Measurements from ENCODE around the gene POLE.

POLE gene

DNA sequence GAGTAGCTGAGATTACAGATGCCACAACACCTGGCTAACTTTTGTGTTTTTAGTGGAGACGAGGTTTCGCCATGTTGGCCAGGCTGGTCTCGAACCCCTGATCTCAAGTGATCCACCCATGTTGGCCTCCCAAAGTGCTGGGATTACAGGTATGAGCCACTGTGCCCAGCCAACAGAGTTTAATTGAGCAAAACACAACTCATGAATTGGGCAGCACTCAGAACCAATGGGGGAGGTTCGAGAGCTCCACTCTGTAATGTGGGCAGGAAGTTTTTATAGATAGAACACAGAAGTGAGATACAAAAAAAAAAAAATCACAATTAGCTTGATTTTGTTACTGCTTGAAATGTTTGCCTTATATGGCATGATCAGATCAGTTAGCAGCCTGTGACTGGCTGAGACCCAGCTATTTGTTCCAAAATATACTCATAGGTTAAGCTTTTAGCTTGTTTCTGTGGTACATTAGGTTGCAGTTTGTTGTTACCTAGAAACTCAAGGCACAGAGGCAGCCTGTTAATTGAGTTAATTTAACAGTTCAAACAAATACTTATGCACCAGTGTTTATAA lies 69.9 kb downstream of the POLE start:
- in situ Hi-C loops (cut with MboI; ENCODE audit: low sequenced_read_pairs) = no loop called here

DNA sequence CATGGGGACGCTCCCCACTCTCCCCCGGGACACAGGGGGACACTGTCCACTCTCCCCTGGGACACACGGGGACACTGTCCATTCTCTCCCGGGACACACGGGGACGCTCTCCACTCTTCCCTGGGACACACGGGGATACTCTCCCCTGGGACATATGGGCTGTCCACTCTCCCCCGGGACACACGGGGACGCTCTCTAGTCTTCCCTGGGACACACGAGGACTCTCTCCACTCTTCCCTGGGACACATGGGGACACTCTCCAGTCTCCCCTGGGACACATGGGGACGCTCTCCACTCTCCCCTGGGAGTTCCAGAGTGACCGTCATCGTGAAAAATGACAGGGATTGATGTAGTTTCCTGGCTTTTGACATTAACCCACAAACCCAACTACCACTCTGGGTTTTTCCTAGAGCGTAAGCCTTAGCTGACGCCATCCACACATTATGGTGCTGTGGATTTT lies 71.5 kb downstream of the POLE start:
- in situ Hi-C loops (cut with MboI; ENCODE audit: low sequenced_read_pairs) = no loop called here

GRCh38 chr12:132614861-132615578 lies 72.1 kb downstream of the POLE start:
- in situ Hi-C loops (cut with MboI; ENCODE audit: low sequenced_read_pairs) = no loop called here

DNA sequence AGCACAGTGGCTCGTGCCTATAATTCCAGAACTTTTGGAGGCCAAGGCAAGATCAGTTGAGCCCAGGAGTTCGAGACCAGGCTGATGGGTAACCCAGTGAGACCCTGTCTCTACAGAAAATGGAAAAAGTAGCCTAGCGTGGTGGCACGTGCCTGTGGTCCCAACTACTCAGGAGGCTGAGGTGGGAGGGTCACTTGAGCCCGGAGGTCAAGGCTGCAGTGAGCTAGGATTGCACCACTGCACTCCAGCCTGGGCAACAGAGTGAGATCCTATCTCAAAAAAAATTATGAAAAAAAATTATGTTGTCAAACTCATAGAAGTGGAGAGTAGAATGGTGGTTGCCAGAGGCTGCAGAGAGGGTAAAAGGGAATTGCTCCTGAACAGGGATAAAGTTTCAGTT lies 73.1 kb downstream of the POLE start:
- in situ Hi-C loops (cut with MboI; ENCODE audit: low sequenced_read_pairs) = no loop called here

DNA sequence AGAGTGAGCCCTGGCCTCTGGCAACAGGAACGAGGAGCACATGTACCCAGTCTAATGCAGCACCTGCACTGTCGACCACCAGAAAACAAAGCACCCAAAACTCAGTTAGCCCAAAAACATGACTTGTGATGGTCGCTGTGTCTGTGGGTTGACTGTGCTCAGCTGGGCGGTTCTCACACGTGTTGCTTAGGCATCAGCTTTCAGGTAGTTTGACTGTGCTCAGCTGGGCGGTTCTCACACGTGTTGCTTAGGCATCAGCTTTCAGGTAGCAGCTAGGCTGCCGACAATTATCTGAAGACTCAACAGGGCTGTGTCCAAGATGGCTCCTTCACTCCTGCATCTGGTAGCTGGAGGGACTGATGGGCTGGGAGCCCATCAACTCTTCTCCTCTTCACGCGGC lies 75.5 kb downstream of the POLE start:
- in situ Hi-C loops (cut with MboI; ENCODE audit: low sequenced_read_pairs) = no loop called here

DNA sequence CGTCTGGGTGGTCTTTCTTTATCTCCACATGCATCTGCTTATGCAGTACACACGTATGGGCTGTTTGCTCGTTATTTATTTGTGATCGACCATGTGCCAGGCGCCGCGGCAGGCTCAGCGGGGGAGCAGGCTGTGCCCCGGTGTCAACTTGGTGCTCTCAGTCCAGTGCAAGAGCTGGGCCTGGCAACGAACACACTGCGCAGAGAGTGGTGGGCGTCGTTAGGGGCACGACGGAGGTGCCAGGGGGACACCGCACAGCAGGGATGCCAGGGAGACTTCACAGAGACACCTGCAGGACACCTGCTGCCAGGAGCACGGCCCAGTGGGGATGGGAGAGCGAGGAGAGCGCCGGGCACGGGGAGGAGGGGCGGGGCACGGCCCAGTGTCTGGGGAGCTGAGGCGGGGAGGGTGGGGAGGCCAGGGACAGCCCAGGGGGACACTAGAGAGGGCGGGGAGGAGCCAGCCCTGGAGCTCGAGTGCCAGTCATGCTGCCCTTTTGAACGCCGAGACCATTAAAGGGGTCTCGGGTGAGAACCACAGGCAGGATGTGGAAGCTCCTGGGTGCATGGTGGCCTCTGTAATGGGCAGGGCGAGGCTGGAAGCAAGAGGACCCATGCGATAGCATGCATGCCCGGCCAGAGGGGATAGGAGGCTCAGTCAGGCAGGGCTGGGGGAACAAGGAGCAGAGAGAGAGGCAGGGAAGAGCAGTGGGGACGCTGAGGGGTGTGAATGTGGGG lies 76.1 kb downstream of the POLE start:
- in situ Hi-C loops (cut with MboI; ENCODE audit: low sequenced_read_pairs) = no loop called here

DNA sequence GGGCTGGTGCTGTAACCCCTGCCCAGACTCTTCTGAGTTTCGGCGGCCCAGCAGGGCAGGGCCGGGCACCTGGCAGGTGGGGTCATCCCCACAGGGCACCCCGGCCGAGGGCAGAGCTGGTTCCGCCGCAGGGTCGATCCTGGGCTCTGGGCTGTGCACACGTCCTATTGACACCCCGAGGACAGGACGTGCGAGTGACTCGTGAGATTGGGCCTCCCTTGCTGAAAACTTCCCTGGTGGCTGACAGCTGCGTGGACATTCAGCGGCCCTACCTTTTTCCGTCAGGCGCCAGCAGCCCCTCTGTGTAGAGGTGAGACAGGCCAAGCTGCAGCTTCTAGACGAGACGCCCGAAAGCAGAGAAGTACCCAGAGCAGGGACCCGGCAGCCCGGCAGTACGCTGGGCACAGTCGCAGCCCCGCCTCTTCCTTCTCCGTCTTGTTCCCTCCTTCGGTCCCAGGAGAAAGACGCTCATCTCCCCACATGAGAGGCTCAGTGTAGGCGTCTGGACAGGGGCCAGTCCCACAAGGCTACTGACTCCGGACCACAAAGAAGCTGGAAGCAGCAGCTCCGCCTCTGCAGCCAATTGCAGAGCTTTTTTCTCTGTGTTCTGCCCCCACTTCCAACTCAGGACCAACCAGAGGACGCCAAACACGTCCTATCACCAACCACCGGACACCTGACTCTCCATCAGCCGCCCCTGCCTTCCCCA lies 76.9 kb downstream of the POLE start, which contains the start of gene LRCOL1:
Gene LRCOL1 (minus strand): TSS at position 532 of the 709 bp plus-strand sequence. CDS start 4,331 bp downstream, outside the sequence.
- in situ Hi-C loops (cut with MboI; ENCODE audit: low sequenced_read_pairs) = no loop called here

- in situ Hi-C loops (cut with MboI; ENCODE audit: low sequenced_read_pairs) = no loop called here
Observed at GRCh38 chr12:132608231-132609171, 78.6 kb downstream of the POLE start.

DNA sequence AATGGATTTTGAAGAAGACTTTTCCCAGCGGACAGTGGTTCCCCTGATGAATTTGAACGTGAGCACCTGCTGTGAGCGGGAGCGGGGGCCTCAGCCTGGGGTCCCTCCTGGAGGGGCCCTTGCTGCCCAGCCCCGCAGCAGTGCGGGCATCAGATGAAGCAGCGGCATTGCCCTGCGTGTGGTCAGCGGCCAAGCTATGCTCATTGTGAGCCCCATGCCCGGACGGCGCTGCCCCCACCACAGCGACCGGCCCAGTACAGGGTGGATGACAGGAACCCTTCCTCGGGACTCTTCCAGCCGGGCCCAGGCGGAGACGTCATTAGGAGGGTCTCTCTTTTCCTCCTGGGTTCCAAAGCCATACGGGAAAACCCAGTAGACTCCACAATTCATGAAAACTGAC lies 80.2 kb downstream of the POLE start:
- in situ Hi-C loops (cut with MboI; ENCODE audit: low sequenced_read_pairs) = no loop called here

DNA sequence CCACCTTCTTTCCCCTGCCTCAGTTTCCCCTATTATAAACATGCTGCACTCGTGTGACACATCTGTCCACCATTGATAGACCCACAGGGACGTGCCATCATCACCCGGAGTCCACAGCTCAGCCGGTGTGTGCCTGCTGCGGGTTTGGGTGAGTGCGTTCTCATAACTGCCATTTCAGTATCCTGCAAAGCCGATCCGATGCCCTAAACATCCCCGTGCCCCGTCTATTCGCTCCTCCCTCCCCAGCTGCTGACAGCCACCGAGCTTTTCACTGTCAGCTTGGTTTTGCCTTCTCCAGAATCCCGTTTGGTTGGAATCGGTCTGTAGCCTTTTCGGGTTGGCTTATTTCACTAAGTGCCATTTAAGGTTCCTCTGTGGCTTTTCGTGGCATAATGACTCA lies 80.7 kb downstream of the POLE start:
- in situ Hi-C loops (cut with MboI; ENCODE audit: low sequenced_read_pairs) = no loop called here

DNA sequence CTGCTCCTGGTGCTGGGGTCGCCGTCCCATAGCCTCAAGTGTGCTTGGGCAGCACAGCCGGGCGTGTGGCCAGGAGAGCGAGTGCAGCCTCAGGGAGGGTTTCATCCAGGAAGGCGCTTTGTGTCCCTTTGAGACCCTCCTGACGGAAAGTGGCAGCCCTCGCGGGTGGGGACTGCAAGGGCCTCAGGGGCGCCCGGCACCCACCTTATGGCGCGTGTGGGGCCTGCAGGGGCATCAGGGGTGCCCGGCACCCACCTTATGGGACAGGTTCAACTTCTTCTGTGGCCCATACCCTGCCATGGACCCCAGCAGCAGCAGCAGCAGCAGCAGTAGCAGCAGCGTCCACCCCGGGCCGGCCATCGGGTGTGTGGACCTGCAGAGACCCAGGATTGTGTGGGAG lies 81.2 kb downstream of the POLE start:
- in situ Hi-C loops (cut with MboI; ENCODE audit: low sequenced_read_pairs) = no loop called here

DNA sequence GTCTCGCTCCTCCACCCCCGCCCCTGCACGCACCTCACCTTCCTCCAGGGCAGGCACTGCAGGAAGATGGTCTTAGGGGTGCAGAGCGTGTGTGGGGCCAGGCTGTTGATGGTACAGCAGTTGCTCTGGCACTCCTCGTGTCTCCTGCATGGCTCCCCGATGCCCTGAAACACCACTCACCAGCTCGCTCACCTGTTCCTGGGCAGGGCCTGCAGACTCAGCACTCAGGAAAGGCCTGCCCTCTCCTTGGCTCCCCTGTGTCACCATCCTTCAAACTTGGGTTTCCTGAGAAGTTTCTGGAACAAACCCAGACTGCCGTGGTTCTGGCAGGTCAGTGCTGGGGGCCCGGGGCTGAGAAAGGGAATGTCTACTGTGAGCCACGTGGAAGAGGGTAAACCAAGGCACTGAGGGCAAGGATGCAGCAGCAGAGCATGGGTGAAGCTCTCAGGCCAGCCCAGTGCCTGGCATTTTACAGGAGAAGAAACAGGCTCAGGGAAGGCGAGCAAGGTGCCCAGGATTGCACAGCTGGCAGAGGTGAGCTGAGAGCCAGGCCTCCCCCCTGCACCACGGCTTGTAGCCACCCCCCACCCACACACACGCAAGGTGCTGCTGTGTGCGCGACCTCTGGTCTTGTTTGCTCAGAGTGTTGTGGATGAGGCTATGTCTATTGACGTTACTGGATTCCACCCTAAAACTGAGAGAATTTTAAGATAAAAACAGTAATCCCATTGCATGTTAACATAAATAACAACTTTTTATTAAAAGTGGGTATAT lies 82.3 kb downstream of the POLE start:
- in situ Hi-C loops (cut with MboI; ENCODE audit: low sequenced_read_pairs) = no loop called here

DNA sequence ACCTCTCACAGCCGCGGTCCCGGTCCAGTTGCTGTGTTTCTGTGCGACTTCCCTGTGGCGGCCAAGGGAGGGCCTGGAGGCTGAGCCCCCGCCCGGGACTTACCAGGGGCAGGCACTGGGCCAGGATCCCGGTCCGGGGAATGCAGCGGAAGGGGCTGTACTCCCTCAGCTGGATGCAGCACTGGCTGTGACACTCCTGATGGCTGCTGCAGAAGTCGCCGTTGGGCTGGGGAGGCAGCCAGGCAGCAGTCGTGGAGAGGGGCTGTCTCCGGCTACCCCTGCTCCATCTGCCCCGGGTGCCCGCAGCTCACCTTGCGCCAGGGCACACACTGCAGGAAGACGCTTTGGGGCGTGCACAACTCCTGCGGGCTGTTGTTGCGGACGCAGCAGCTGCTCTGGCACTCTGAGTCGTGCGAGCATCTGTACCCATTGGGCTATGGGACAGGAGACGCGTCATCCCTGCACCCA lies 83.0 kb downstream of the POLE start:
- in situ Hi-C loops (cut with MboI; ENCODE audit: low sequenced_read_pairs) = no loop called here

DNA sequence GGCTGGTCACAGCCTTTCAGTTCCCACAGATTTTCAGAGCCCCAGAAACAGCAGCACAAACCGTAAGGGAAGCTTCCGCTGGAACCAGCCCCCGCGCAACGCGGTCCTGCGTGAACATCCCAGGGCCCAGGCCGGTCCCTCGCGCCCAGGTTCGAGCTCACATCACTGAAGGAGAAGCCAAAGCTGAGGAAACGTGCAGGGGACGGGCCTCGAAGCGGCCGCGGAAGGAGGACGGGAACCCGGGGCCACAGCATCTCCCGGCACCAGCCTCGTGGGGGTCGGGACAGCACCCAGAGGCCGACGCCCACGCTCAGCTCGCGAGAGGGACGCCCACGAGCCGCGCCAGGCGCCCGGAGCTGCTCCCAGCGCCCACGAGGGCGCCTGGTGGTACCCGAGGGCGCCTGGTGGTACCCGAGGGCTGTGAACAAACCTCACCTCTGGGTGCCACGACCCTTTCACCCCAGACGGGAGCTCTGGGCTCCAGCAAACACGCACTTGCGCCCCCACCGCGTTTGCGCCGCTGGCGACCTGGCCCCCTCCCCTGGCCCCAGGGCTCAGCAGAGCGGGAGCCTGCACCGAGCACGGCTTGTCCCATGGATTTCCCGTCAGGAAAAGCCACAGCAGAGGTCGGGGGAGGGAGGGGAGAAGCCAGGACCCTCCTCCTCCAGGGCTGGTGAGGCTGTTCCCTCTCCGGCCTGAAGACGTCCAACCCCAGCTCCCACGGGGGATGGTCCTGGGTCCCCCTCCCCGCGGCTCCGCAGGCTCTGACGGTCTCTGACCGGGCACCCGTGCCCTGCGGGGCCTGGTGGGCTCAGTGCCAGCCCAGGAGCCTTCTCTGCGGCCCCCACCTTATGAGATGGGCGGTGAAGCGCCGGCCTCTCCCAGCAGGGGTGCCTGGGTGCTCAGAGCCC lies 83.6 kb downstream of the POLE start:
- in situ Hi-C loops (cut with MboI; ENCODE audit: low sequenced_read_pairs) = no loop called here

DNA sequence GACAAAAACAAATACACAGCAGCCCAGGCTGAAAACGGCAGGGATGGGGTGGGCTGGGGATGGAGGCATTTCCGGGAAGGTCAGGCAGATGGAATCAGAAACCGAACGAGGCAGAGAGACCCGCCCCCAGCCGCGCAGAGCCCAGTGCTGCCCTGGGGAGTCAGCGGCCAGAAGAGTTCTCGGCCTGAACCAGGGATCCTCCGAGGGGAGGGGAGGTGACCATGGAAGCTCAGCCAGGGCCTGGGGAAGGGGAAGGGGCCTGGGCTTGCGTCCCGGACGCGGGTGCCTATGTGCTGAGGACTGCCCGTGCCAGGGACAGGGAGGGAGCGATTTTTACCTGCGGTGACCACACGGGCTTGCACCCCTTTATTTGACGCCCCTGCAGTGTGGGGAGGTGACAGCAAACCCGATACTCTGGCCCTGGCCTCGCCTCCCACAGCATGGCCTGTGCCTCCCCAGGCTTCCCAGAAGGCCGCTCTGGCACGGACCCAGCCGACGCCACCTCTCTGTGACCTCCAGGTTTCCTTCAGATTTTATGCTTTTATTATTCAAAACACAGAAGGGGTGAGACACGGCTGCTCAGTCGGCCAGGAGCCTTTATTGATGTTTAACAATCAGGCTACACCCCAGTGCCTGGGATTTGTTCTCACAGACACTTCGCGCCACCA lies 84.4 kb downstream of the POLE start:
- in situ Hi-C loops (cut with MboI; ENCODE audit: low sequenced_read_pairs) = no loop called here

DNA sequence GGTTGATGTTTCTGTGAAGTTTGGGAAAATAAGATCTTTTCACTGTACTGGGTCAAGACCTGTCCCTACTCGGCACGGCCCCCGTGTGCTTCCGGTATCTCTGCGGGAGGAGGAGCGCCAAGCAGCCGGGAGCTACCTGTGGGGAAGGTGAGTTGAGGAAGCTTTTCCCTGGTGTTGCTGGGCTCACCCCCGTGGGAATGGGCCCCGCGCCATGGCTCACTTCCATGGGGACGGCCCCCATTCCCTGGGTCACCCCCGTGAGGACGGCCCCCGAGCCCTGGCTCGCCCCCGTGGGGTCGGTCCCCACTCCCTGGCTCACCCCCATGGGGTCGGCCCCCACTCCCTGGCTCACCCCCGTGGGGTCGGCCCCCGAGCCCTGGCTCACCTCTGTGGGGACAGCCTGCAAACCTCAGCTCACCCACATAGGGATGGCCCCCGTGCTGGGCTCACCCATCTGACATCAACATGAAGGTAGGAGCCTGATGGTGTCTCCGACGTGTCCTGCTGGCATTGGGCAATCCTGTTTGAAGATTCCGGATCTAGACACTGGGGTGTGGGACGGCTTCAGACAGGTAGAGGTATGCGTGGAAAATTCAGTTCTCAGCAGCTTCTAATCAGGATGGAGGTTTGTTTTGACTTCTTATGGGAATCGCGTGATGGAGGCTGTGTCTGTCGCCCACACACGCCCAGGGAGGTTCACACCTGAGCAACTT lies 85.8 kb downstream of the POLE start:
- in situ Hi-C loops (cut with MboI; ENCODE audit: low sequenced_read_pairs) = no loop called here

Data from HL-60/S4 treated with phorbol 12-myristate 13-acetate at 8.2 ng/mL for 4 days and 3 days (cell line).